Muscle layer of colon (tissue), 2 donors: ENCODE measurements around the gene PSMC2.
A peak's percentile ranks its signal among the peaks of the same experiment; 100 is the strongest.

Experiments used
- H3K27ac ChIP-seq: one replicate; pipeline ENCODE4 v1.7.0; 2013; ENCODE audit warnings: low read depth, mild to moderate bottlenecking, low read length, moderate library complexity
- H3K27me3 ChIP-seq, 2 donors: one replicate each; pipeline ENCODE4 v1.7.0; 2013; ENCODE audit warnings: low read length in 2 of 2, mild to moderate bottlenecking in 2 of 2; ENCODE audit not compliant: insufficient read depth in 2 of 2, control insufficient read depth in 1 of 2
- H3K36me3 ChIP-seq: one replicate; pipeline ENCODE4 v1.7.0; 2013; ENCODE audit warnings: mild to moderate bottlenecking, low read length; ENCODE audit not compliant: insufficient read depth
- H3K4me1 ChIP-seq: one replicate; pipeline ENCODE4 v1.7.0; 2013; ENCODE audit warnings: mild to moderate bottlenecking, low read length; ENCODE audit not compliant: insufficient read depth
- H3K4me3 ChIP-seq, 2 donors: one replicate each; pipeline ENCODE4 v1.7.0; 2013; ENCODE audit warnings: low read length in 2 of 2, low read depth in 1 of 2, mild to moderate bottlenecking in 1 of 2, moderate library complexity in 1 of 2
- H3K9ac ChIP-seq: one replicate; pipeline ENCODE4 v1.7.0; 2013; ENCODE audit warnings: low read length
- H3K9me3 ChIP-seq: one replicate; pipeline ENCODE4 v1.7.0; 2013; ENCODE audit warnings: mild to moderate bottlenecking, low read length
- donor health status: abdominal sarcoma.
- donor health status: Adenocarcinoma of cecum.

PSMC2 gene

DNA sequence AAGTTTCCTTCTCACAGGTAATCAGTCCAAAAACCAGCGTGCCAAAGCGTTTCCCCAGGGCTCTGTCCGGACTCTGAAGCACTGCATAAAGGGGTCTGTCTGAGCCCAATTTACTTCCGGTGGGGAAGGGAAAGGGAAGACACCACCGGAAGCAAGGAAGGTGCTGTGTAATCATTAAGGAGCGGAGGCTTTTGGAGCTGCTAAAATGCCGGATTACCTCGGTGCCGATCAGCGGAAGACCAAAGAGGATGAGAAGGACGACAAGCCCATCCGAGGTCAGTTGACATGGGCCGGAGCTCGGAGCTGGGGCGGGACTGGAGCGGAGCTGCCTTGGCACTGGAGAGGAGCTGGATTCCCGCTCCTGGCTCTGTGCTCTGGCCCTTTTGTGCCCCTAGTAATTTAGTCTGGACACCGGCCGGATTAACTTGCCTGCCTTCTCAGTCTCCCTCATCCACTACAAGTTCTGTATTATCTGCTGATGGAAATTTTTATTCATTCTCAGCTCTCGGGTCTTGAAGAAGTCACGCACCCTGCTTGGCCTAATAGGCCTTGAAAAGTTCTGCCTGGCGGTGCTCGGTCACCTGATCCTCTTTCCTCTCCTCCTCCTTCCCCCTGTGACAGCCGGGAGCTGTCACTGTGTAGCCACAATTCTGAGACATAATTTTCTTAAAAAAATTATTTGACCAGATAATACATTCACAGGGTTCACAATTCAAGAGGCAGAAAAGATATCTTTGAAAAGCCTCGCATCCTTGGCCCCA lies at the start of gene PSMC2:
TSS of gene PSMC2 (plus strand) at position 137 of the 761 bp plus-strand sequence. CDS start at position 206, 69 bp downstream.
- no peaks in the 10 kb centered on the region for H3K9me3 ChIP-seq
- H3K4me1 ChIP-seq, result peaks cover 32% of the 10 kb centered on the region
- H3K27ac ChIP-seq, result peak within 1 kb of the TSS; percentile 82
- H3K27me3 ChIP-seq, result no peaks in the 10 kb centered on the region
- H3K36me3 ChIP-seq, result peaks cover 3% of the 10 kb centered on the region
- H3K4me3 ChIP-seq, result peak within 1 kb of the TSS; percentile 59 to 79
- H3K9ac ChIP-seq, result peak within 1 kb of the TSS; percentile 88

DNA sequence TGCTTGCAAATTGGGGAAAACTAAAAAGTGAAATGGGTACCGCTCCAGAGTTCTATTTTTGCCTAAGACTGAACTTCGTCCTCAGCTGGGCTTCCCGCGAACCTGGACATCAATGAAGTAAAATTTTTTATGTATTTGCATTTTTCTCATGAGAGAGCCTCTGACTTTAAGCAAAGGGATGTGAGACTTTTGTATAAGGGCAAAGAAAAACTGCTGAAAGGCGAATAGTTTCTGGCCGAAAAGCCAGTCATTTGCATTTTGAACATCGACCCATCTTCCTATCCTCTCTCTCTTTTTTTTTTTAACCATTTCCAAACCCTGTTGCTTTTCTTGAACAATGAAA lies 49.6 kb upstream of the PSMC2 start:
- H3K27ac ChIP-seq, result peak overlapping the region; percentile 83
- H3K27me3 ChIP-seq, result no peaks in the 10 kb centered on the region
- peaks cover 35% of the 10 kb centered on the region for H3K36me3 ChIP-seq
- H3K9ac ChIP-seq, result peak overlapping the region; percentile 49
- H3K4me3 ChIP-seq, result peak overlapping the region; percentile 74 to 99
- no peaks in the 10 kb centered on the region for H3K9me3 ChIP-seq
- peaks cover 11% of the 10 kb centered on the region for H3K4me1 ChIP-seq

- Histone ChIP-seq H3K4me1 (peaks cover 11% of the 10 kb centered on the region), H3K4me3 (no peak overlapping the region), H3K36me3 (peaks cover 52% of the 10 kb centered on the region), H3K9me3 (no peaks in the 10 kb centered on the region), H3K9ac (no peak overlapping the region), H3K27me3 (no peaks in the 10 kb centered on the region), H3K27ac (no peak overlapping the region)
Observed at GRCh38 chr7:103299660-103300059, 47.8 kb upstream of the PSMC2 start.

DNA sequence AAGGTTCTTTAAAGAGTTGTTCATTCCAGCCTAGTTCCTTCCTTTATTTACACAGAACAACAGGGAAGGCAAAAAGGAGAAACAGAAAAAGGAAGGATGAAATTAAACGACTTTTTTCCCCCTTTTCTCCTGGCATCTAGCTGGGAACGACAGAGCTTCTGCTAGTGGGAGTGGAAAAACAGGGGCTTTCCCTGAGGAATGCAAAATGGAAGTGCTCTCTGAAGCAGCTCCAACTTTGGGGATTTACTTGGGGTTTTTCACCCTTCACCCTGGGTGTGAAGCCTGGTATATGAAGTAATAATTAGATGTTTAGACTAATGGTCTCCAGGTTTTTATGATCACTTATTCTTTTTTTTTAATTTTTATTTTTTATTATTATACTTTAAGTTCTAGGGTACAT lies 46.0 kb upstream of the PSMC2 start:
- Histone ChIP-seq H3K27me3 (no peaks in the 10 kb centered on the region), H3K36me3 (peaks cover 61% of the 10 kb centered on the region), H3K9me3 (no peaks in the 10 kb centered on the region)

DNA sequence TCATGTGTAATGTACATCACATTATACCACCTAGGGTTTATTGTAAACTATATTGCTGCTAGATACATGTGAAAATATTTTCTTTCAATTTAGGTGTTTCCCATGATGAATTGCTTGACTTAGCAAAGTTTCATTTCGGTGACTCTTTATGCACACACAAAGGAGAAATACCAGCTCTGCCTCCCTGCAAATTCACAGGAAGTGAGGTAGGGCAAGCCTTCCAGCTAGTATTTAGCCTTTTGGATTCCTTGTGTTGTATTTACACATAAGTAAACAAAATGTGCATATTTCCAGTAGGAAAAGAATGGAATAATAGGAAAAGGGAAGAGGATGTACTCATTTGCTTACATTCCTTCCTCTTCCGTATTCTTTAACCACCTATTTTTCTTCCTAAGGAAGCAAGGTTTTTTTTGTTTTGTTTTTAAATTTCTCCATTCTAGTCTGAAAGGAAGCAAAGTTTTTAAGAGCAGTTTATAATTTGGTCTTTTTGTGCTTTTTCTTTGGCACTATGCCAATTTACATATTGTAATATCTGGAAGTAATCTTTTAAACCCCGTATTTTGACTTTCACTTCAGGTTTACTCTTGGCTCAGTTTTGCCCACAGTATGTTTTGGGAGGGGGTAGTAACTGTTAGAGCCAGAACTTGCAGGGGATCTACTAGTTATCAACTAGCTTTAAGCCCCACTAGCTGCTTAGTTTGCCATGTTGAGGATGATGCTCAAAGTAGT lies 39.8 kb upstream of the PSMC2 start:
- H3K9me3 ChIP-seq, result no peaks in the 10 kb centered on the region
- H3K36me3 ChIP-seq, result peaks cover 76% of the 10 kb centered on the region
- H3K27ac ChIP-seq, result no peak overlapping the region
- H3K27me3 ChIP-seq, result no peaks in the 10 kb centered on the region
- no peak overlapping the region for H3K9ac ChIP-seq
- no peaks in the 10 kb centered on the region for H3K4me1 ChIP-seq
- H3K4me3 ChIP-seq, result no peak overlapping the region

More for the DNA sequence above, 46.0 kb upstream of the PSMC2 start:
- H3K27ac ChIP-seq, result no peak overlapping the region
- H3K9ac ChIP-seq, result no peak overlapping the region
- H3K4me1 ChIP-seq, result peaks cover 11% of the 10 kb centered on the region
- H3K4me3 ChIP-seq, result no peak overlapping the region

- Histone ChIP-seq H3K9ac (no peak overlapping the region), H3K4me3 (no peak overlapping the region), H3K27me3 (no peaks in the 10 kb centered on the region), H3K27ac (no peak overlapping the region), H3K36me3 (peaks cover 88% of the 10 kb centered on the region), H3K9me3 (no peaks in the 10 kb centered on the region), H3K4me1 (no peaks in the 10 kb centered on the region)
Observed at GRCh38 chr7:103314852-103315251, 32.6 kb upstream of the PSMC2 start.

GRCh38 chr7:103316380-103316941 lies 31.0 kb upstream of the PSMC2 start:
- H3K27me3 ChIP-seq, result no peaks in the 10 kb centered on the region
- no peaks in the 10 kb centered on the region for H3K4me1 ChIP-seq
- H3K4me3 ChIP-seq, result no peak overlapping the region
- H3K27ac ChIP-seq, result no peak overlapping the region
- no peaks in the 10 kb centered on the region for H3K9me3 ChIP-seq
- H3K9ac ChIP-seq, result no peak overlapping the region
- peaks cover 82% of the 10 kb centered on the region for H3K36me3 ChIP-seq

DNA sequence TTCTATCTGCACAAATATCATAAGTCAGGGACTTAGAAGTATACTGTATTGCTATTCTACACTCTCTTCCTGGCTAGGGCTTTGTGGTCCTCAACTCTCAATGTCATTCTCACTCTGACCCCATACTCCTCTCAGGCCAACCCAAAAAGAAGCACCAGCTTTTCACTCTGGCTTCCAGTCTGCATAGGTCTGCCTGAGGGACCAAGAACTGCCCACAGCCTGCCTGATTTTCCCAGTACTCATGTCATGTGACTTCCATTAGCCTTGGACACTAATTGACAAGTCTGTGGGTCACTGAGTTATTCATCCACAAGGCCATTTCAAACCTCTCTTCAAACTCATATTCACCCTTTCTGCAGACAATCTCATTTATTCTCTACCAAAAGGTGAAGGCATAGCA lies 30.4 kb upstream of the PSMC2 start:
- Histone ChIP-seq H3K4me3 (no peak overlapping the region), H3K4me1 (no peaks in the 10 kb centered on the region), H3K9ac (no peak overlapping the region), H3K9me3 (no peaks in the 10 kb centered on the region), H3K36me3 (peaks cover 77% of the 10 kb centered on the region), H3K27me3 (no peaks in the 10 kb centered on the region), H3K27ac (no peak overlapping the region)

- Histone ChIP-seq H3K4me1 (no peaks in the 10 kb centered on the region), H3K27ac (no peak overlapping the region), H3K4me3 (no peak overlapping the region), H3K9ac (no peak overlapping the region), H3K9me3 (no peaks in the 10 kb centered on the region), H3K36me3 (peaks cover 31% of the 10 kb centered on the region), H3K27me3 (no peaks in the 10 kb centered on the region)
Observed at GRCh38 chr7:103325744-103326143, 21.7 kb upstream of the PSMC2 start.

GRCh38 chr7:103336761-103337160 lies 10.7 kb upstream of the PSMC2 start:
- Histone ChIP-seq H3K9ac (no peak overlapping the region), H3K27ac (no peak overlapping the region), H3K4me3 (no peak overlapping the region), H3K9me3 (no peaks in the 10 kb centered on the region), H3K36me3 (peaks cover 38% of the 10 kb centered on the region), H3K4me1 (no peaks in the 10 kb centered on the region), H3K27me3 (no peaks in the 10 kb centered on the region)

DNA sequence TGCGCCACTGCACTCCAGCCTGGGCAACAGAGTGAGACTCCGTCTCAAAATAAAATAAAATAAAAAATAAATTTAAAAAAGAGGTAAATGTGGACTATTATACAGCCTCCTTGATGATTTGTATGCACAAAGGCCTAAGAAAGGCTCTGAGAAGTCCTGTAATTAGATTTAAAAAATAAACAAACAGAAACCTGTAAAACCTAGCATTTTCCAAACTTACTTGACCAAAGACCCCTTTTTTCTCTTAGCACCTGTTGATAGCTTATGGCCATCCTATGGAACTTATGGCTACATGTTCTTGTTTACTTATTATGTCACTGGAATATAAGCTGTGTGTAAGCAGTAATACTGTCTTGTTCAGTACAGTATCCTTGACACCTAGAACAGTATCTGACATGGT lies 8.6 kb upstream of the PSMC2 start:
- Histone ChIP-seq H3K9me3 (no peaks in the 10 kb centered on the region), H3K27ac (no peak overlapping the region), H3K27me3 (no peaks in the 10 kb centered on the region), H3K4me1 (peaks cover 9% of the 10 kb centered on the region), H3K9ac (no peak overlapping the region), H3K4me3 (no peak overlapping the region), H3K36me3 (peaks cover 38% of the 10 kb centered on the region)
